NCI-H748 (cell line): ENCODE results near the gene CALN1.

Experiments
- DNase-seq: peaks from one replicate; lab custom pipeline; 2025; ENCODE audit not compliant: unreplicated experiment; lab: John Stamatoyannopoulos, UW

Gene CALN1

DNA sequence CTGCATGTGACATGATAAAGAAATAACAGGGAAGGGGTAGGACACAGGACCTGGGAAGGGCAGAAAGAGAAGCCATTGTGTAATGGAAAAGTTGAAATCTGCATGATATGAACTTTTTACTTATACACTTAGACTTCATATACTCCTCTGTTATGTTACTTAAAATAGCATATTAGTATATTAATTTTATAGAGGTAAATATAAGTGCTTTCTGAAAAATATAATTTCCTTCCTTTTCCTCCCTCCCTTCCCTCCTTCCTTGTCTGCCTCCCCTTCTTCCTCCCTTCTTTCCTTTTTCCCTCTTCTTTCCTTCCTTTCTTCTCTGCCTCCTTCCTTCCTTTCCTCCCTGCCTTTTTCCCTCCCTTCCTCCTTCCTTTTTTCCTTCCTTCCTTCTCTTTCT is 363.7 kb downstream of the CALN1 start:
- no peak for DNase-seq

- DNase-seq: no peak
These were observed 369.3 kb downstream of the CALN1 start for GRCh38 chr7:72042855-72043254.

- DNase-seq: no peak
These were observed 371.5 kb downstream of the CALN1 start for GRCh38 chr7:72040641-72041040.

- no peak for DNase-seq
These were observed 372.7 kb downstream of the CALN1 start for GRCh38 chr7:72039460-72039859.

- DNase-seq: no peak
These were observed 374.0 kb downstream of the CALN1 start for GRCh38 chr7:72038022-72038732.

DNA sequence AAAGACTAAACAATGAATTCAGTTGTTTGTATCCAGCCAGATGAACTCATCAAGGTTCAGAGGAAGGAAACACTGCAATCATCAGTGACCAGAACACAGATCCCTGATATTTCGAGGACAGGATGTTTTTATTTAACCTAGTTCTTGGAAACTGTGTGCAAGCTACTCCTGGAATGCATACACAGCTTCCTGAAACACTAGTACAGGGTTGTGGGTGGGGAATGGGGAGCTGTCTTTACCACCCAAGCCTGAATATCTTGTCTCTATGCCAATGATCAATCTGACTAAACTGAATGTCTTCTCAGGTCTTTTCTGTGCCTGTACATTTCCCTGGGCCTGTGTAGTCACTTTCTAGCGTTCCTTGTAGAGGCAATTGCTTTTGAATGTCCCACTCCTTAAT is 374.6 kb downstream of the CALN1 start:
- no peak for DNase-seq

DNA sequence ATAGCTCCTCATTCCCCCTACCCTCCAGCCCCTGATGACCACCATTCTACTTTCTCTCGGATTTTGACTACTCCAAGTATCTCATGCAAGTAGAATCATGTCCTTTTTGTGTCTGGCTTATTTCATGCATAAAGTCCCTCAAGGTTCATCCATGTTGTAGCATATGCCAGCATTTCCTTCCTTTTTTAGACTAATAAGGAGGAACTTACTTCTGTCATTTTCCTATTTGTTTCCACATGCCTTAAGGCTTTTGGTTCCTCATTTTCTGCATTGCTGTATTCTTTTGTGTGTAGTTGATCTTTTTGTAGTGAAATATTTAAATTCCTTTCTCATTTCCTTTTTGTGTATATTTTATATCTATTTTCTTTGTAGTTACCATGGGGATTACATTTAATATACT is 376.9 kb downstream of the CALN1 start:
- DNase-seq: no peak

GRCh38 chr7:72032934-72033333 is 379.2 kb downstream of the CALN1 start:
- no peak for DNase-seq

GRCh38 chr7:72030994-72031667 is 381.0 kb downstream of the CALN1 start:
- DNase-seq: no peak

GRCh38 chr7:72028267-72028666 is 383.9 kb downstream of the CALN1 start:
- no peak for DNase-seq

DNA sequence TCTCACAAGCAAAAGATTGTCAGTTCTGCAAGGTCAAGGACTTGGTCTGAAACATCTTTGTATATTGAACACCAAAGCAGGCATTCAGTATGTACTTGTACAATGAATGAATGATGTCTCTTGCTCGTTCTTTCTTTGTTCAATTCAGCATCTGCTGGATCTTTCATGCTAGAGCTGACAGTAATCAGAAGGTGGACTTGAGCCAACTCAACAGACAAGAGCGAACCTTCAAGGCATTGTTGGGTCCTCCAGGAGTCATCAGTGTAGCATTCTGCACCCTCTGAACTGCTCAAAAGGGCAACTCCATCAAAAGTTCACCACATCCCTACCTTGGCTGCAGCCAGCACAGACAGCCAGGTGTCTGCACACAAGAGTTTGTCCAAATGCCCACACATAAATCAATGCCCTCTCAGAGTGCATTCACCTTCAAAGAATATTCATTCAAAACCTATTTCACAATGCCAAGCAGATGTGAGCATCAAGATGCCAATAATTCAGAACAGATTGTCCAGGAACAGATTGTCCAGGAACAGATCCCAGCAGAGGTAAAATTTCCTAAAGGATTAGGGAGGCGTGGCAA is 386.7 kb downstream of the CALN1 start:
- DNase-seq: no peak

DNA sequence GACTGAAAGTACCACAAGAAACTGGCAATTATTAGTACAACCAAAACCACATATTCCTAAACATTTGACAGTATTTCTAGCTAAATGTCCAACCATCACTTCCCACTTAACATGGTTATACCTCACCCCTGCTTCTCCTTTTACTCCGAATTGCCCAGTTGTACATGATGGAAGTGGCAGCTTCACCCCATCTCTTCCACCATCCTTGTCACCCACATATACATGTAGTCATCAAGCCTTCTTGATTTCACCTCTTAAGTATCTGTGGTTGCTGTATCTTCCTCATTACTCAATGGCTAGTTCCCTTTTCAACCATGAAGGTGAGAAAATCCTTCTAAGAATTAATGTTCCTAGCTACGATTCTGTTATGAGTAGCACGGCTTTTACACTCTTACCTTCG is 388.2 kb downstream of the CALN1 start:
- no peak for DNase-seq

DNA sequence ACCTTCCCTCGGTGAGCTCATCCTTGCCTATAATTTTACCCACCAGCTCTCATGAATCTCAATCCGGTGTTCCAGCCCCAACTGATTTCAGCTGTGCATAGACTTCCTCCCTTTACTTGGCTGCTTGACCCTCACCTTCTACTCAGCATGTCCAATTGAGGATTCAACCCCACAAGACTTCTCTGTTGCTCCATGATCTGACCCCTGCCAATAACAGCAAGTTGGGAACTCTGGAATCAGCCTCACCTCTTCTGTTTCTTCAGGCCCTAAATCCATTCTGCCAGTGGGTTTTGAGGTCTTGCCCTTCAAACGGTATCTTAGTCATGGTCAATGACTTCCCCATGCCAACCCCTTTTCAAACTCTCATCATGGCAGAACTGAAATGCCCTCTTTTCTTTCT is 390.4 kb downstream of the CALN1 start:
- no peak for DNase-seq

DNA sequence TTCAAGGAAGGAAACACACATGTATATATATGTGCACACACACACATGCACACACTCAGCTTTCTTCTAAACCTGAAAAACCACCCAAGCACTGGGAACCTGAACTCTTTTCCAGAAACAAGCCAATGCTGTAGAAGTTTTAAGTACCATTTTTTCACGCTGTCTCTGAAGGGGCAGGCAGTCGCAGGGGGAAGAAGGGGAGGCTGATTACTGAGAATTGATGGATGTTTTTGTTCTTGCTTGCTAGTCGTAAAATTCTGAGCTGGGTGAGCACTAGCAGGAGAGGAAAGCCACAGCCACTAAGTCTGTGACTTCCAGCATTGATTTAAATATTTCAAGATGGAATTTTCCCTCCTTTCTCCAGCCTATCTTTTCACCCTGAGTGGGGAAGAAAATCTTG is 391.8 kb downstream of the CALN1 start:
- DNase-seq: no peak

DNA sequence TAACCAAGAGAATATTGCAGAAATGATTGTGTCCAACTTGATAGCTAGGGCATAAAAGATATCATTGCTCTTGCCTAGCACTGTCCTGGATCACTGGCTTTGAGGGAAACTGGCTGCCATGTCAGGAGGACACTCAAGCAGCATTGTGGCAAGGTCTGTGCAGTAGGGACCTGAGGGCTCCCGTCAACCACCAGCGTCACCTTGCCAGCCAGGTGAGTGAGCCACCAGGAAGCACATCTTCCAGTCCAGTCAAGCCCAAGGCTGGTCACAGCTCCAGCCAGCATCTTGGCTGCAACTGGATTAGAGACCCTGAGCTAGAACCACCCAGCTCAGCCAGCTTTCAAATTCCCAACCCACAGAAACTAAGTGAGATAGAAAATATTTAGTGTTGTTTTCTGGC is 392.7 kb downstream of the CALN1 start:
- DNase-seq: no peak

GRCh38 chr7:72017756-72018155 is 394.4 kb downstream of the CALN1 start:
- DNase-seq: no peak

DNA sequence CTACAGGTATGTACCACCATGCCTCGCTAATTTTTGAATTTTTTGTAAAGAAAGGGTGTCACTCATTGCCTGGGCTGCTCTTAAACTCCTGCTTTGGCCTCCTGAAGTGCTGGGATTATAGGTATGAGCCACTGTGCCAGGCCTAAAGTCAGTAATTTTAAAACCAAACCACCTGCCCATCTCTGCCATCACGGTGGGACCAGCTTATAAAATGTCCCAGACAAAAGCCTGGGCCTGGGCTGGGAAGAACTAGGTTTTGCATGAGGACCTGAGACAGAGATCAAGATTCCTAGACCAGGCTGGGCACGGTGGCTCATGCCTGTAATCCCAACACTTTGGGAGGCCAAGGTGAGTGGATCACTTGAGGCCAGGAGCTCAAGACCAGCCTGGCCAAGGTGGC is 395.6 kb downstream of the CALN1 start:
- no peak for DNase-seq

DNA sequence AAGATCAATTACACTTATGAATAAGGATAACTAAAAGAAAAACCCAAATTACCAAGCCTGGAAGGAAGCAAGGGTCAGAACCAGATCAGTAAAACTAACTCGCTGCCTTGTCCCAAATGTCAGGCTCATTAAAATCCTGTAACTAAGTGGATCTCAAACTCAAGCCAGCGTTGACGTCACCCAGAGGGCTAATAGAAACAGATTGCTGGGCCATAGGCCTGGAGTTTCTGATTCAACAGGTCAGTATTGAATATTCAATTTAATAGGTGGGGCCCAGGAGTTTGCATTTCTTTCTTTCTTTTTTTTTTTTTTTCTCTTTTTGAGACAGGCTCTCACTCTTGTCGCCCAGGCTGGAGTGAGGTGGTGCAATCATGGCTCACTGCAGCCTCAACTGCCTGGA is 397.0 kb downstream of the CALN1 start:
- no peak for DNase-seq

- DNase-seq: no peak
These were observed 405.1 kb downstream of the CALN1 start for GRCh38 chr7:72007018-72007417.

DNA sequence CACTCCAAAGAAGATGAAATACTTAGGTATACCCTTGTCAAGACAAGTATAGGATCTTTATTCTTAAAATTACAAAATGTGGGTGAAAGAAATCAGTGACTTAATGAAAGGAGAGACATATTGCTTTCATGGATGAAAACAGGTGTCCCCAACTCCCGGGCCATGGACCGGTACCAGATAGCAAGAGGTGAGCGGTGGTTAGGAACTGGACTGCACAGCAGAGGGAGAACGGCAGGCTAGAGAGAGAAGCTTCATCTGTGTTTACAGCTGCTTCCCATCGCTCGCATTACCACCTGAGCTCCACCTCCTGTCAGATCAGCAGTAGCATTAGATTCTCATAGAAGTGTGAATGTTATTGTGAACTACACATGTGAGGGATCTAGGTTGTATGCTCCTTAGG is 408.9 kb downstream of the CALN1 start:
- no peak for DNase-seq

- no peak for DNase-seq
These were observed 416.0 kb downstream of the CALN1 start for GRCh38 chr7:71996141-71996540.

DNA sequence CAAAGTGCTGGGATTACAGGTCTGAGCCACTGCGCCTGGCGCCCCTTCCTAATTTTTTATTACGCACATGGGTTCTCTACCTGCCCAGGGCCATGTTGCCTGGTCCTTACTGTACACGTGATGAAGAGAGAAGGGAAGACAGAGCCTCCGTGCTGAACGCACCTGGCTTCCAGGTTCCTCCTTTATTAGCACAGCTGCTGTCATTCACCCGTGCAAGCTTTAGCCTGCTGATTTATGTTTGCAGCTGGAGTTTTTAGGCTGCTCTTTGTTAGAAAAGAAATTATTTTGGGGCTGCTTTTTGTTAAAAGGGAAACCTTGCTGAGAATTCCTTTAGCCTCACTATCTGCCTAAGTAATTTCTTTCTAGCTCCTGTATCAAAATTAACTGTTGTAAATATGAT is 417.0 kb downstream of the CALN1 start:
- peak; percentile 98 for DNase-seq

DNA sequence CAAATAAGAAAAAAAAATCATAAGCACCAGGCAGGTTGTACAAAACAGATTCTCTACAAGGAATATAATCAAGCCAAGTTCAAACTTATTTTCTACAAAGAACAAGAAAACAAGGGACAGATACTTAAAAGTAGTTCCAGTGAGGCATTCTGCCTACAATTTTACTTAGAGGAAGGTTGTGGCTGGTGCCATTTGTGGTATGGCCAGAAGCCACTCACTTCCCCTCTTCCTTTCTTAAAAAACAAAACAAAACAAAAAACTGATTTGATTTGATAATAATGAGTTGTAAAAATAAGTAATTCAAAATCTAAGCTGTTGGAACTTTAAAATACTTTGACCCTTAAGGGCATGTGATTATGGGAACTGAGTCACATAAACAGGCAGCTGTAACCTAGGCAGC is 420.6 kb downstream of the CALN1 start:
- DNase-seq: no peak
